OCI-LY1 (cell line): Measurements from ENCODE around the gene MSH3.

ENCODE experiments used
- H2AFZ ChIP-seq: fragments of 200-600 bp; sonication (generic), shearing (Covaris generic); 2 replicates; pipeline ENCODE4 v1.6.0; 2014; ENCODE audit warnings: antibody characterized with exemption, mild to moderate bottlenecking, low read length
- H3F3A ChIP-seq: fragments of 200-600 bp; sonication (generic), shearing (Covaris generic); 2 replicates; pipeline ENCODE4 v1.6.0; 2014; ENCODE audit warnings: mild to moderate bottlenecking, antibody characterized with exemption, low read length, moderate library complexity; ENCODE audit not compliant: insufficient read depth
- H3K27ac ChIP-seq: fragments of 200-600 bp; sonication (generic); 2 replicates; pipeline ENCODE4 v1.5.1; 2014; ENCODE audit warnings: low read length, mixed run types, mild to moderate bottlenecking, low read depth; ENCODE audit not compliant: poor library complexity, severe bottlenecking
- H3K27me3 ChIP-seq: fragments of 200-600 bp; sonication (generic); 2 replicates; pipeline ENCODE4 v1.6.0; 2014; ENCODE audit warnings: antibody characterized with exemption, mild to moderate bottlenecking, low read length, moderate library complexity; ENCODE audit not compliant: insufficient read depth
- H3K36me3 ChIP-seq: fragments of 200-600 bp; sonication (generic); 2 replicates; pipeline ENCODE4 v1.6.1; 2014; ENCODE audit warnings: mild to moderate bottlenecking, antibody characterized with exemption, low read length, moderate library complexity, mixed read lengths; ENCODE audit not compliant: insufficient read depth
- H3K4me1 ChIP-seq: fragments of 200-600 bp; sonication (generic); 2 replicates; pipeline ENCODE4 v1.5.1; 2014; ENCODE audit warnings: mild to moderate bottlenecking, low read length, moderate library complexity; ENCODE audit not compliant: insufficient read depth, severe bottlenecking
- H3K4me2 ChIP-seq: fragments of 200-600 bp; sonication (generic), shearing (Covaris generic); 2 replicates; pipeline ENCODE4 v1.6.1; 2014; ENCODE audit warnings: low read length
- H3K4me3 ChIP-seq: fragments of 200-600 bp; sonication (generic); 2 replicates; pipeline ENCODE4 v1.5.1; 2014; ENCODE audit warnings: low read length, low read depth, mild to moderate bottlenecking, mixed read lengths; ENCODE audit not compliant: poor library complexity, severe bottlenecking
- H3K79me2 ChIP-seq: fragments of 200-600 bp; shearing (Covaris generic); 2 replicates; pipeline ENCODE4 v1.6.1; 2016; ENCODE audit warnings: mixed run types, low read length, mixed read lengths; ENCODE audit not compliant: insufficient read depth
- H3K9ac ChIP-seq: fragments of 200-600 bp; sonication (generic), shearing (Covaris generic); 2 replicates; pipeline ENCODE4 v1.6.1; 2014; ENCODE audit warnings: mild to moderate bottlenecking, low read length, mixed read lengths
- H3K9me2 ChIP-seq: fragments of 200-600 bp; sonication (generic), shearing (Covaris generic); 2 replicates; pipeline ENCODE4 v1.6.1; 2014; ENCODE audit warnings: low read depth, mild to moderate bottlenecking, low read length, mixed read lengths
- H3K9me3 ChIP-seq: fragments of 200-600 bp; shearing (Covaris generic); 2 replicates; pipeline ENCODE4 v1.6.1; 2014; ENCODE audit warnings: low read length, mixed read lengths
- H4K20me1 ChIP-seq: fragments of 200-600 bp; sonication (generic), shearing (Covaris generic); 2 replicates; pipeline ENCODE4 v1.6.0; 2016; ENCODE audit warnings: mild to moderate bottlenecking, low read length; ENCODE audit not compliant: insufficient read depth
- CTCF ChIP-seq: fragments of 200-600 bp; sonication (generic), shearing (Covaris generic); IDR thresholded peaks from 2 replicates; pipeline ENCODE4 v1.5.1; 2017; ENCODE audit warnings: mild to moderate bottlenecking, antibody characterized with exemption, low read length, moderate library complexity, mixed read lengths
- EZH2 ChIP-seq: fragments of 200-600 bp; sonication (generic), shearing (Covaris generic); IDR thresholded peaks from 2 replicates; pipeline ENCODE4 v1.8.0; 2017; ENCODE audit warnings: borderline replicate concordance, mixed run types, mild to moderate bottlenecking, antibody characterized with exemption, low read length, moderate library complexity, mixed read lengths

The MSH3 gene

GRCh38 chr5:80860924-80861613, 206.6 kb downstream of the MSH3 start:
- Histone ChIP-seq H3K27ac (no peak overlapping the region), H3K4me2 (no peak overlapping the region), H3F3A (no peaks in the 10 kb centered on the region)

GRCh38 chr5:80863708-80864107, 209.3 kb downstream of the MSH3 start:
- H3K27ac ChIP-seq, result no peak overlapping the region
- H3K4me3 ChIP-seq, result no peak overlapping the region
- H3K79me2 ChIP-seq, result no peaks in the 10 kb centered on the region
- no peaks in the 10 kb centered on the region for H3K4me1 ChIP-seq
- H3K4me2 ChIP-seq, result no peak overlapping the region
- no peak overlapping the region for H2AFZ ChIP-seq
- no peaks in the 10 kb centered on the region for H3K9me3 ChIP-seq
- no peaks in the 10 kb centered on the region for H3F3A ChIP-seq
- no peak for TF ChIP-seq CTCF
- no peak for TF ChIP-seq EZH2
- no peaks in the 10 kb centered on the region for H3K27me3 ChIP-seq
- H4K20me1 ChIP-seq, result no peaks in the 10 kb centered on the region
- no peaks in the 10 kb centered on the region for H3K9me2 ChIP-seq
- H3K9ac ChIP-seq, result no peak overlapping the region
- peaks cover 12% of the 10 kb centered on the region; the same call in 1 of the 2 replicates for H3K36me3 ChIP-seq

More at GRCh38 chr5:80860924-80861613, 206.6 kb downstream of the MSH3 start:
- no peaks in the 10 kb centered on the region for H4K20me1 ChIP-seq
- H3K79me2 ChIP-seq, result no peaks in the 10 kb centered on the region
- no peak overlapping the region for H3K4me3 ChIP-seq
- TF ChIP-seq CTCF (no peak), EZH2 (no peak)
- no peak overlapping the region for H3K9ac ChIP-seq
- no peak overlapping the region for H2AFZ ChIP-seq
- H3K9me3 ChIP-seq, result 0 out of 2 replicates have a peak, but pooled peaks cover 3% of the 10 kb centered on the region
- no peaks in the 10 kb centered on the region for H3K9me2 ChIP-seq
- no peaks in the 10 kb centered on the region for H3K4me1 ChIP-seq
- no peaks in the 10 kb centered on the region for H3K27me3 ChIP-seq
- peaks cover 12% of the 10 kb centered on the region for H3K36me3 ChIP-seq

GRCh38 chr5:80864109-80864508, 209.7 kb downstream of the MSH3 start:
- Histone ChIP-seq H3K27me3 (no peaks in the 10 kb centered on the region), H3K9me2 (no peaks in the 10 kb centered on the region), H2AFZ (no peak overlapping the region), H3K9ac (no peak overlapping the region), H3K27ac (no peak overlapping the region), H3K4me1 (no peaks in the 10 kb centered on the region), H3K4me2 (no peak overlapping the region), H4K20me1 (no peaks in the 10 kb centered on the region), H3K4me3 (no peak overlapping the region), H3K9me3 (no peaks in the 10 kb centered on the region), H3K79me2 (no peaks in the 10 kb centered on the region), H3F3A (no peaks in the 10 kb centered on the region), H3K36me3 (peaks cover 12% of the 10 kb centered on the region; the same call in 1 of the 2 replicates)
- TF ChIP-seq EZH2 (no peak), CTCF (no peak)
